ENCODE measurements around the gene CAPN10.
"Not testable (repeated sequence)": the region's sequence is repeated elsewhere in the genome, so short reads cannot be mapped to it uniquely, and the experiment has no call there.

CAPN10 gene

GRCh38 chr2:240586198-240586918 lies at the start of gene CAPN10:
Gene CAPN10 (plus strand): TSS chr2:240586734. CDS start chr2:240586912, 178 bp downstream.
- DNase-seq: peak; percentile 76

DNA sequence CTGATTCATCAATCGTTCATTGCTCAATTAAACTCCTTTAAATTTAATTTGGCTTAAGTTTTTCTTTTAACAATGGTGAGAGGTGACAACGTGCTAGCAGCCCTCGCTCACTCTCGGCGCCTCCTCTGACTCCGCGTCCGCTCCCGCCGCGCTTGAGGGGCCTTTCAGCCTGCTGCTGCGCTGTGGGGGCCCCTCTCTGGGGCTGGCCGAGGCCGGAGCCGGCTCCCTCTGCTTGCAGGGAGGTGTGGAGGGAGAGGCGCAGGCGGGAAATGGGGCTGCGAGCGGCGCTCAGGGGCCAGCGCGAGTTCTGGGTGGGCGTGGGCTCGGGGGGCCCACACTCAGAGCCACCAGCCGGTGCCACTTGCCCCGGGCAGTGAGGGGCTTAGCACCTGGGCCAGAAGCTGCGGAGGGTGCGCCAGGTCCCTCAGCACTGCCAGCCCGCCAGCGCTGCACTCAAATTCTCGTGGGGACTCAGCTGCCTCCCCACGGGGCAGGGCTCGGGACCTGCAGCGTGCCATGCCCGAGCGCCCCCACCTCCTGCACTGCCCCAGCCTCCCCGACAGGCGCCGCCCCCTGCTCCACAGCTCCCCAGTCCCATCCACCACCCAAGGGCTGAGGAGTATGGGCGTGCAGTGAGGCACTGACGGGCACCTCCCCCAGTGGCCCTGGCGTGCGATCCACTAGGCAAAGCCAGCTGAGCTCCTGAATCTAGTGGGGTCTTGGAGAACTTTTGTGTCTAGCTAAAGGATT lies 48.3 kb upstream of the CAPN10 start:
- no peak for DNase-seq

DNA sequence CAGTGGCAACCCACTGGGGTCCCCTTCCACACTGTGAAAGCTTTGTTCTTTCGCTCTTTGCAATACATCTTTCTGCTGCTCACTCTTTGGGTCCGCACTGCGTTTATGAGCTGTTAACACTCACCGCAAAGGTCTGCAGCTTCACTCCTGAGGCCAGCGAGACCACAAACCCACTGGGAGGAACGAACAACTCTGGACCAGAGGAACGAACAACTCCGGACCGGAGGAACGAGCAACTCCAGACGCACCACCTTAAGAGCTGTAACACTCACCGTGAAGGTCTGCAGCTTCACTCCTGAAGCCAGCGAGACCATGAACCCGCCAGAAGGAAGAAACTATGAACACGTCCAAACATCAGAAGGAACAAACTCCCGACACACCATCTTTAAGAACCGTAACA lies 47.4 kb upstream of the CAPN10 start:
- DNase-seq: not testable (repeated sequence)

GRCh38 chr2:240539906-240540305 lies 46.6 kb upstream of the CAPN10 start:
- no peak for DNase-seq

- no peak for DNase-seq
These were observed 35.2 kb upstream of the CAPN10 start for GRCh38 chr2:240551288-240551687.

GRCh38 chr2:240551811-240552210 lies 34.7 kb upstream of the CAPN10 start:
- no peak for DNase-seq

DNA sequence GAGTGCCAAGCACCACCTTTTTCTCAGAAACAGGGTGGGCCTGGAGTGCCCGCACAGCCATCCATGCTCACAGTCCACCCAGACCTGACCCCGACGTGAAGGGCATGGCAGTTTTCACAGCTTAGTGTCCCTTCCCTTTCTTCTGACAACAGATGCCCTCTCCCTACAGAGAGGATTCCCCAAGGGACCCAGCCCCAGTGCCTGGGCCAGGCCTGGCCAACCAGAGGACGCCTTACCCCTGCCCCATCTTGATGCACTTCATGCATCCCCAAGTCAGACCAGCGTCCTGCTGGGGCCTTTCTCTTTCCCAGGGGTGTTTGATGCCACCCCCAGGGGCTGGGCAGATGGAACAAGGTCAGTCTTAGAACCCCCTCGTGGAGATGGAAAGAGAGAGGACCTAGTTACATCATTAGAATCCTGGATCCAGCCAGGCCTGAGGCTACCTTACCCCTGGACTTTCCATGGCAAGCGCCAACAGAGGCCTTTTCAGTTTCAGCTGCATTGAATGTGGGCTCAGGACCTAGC lies 32.5 kb upstream of the CAPN10 start:
- DNase-seq: no peak

- DNase-seq: no peak
These were observed 31.6 kb upstream of the CAPN10 start for GRCh38 chr2:240554767-240555493.

DNA sequence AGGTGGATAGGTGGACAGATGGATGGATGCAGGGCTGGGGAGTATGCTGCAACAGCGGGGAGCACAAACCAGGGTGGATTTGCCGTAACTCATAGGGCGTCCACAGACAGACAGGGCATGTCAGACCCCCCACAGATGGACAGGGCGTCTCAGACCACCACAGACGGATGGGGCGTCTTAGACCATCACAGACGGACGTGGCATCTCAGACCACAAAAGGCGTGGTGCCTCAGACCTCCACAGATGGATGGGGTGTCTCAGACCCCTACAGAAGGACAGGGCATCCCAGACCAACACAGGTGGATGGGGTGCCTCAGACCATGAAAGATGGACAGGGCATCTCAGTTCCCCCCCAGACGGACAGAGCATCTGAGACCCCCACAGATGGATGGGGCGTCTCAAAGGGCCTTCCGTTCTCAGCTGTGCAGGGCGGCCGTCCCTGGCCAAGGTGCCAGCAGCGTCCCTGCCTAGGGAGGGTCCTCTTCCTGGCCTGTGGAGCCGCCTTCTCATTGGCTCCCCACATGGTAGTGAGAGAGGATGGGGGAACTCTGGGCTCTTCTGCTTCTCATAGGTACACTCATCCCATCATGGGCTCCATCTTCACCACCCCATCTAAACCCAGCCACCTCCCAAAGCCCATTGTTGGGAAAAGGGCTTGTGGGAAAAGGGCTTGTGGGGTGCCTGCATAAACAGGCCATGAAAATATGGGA lies 30.8 kb upstream of the CAPN10 start:
- no peak for DNase-seq

- peak; percentile 13 for DNase-seq
These were observed 29.9 kb upstream of the CAPN10 start for GRCh38 chr2:240556553-240557100.

DNA sequence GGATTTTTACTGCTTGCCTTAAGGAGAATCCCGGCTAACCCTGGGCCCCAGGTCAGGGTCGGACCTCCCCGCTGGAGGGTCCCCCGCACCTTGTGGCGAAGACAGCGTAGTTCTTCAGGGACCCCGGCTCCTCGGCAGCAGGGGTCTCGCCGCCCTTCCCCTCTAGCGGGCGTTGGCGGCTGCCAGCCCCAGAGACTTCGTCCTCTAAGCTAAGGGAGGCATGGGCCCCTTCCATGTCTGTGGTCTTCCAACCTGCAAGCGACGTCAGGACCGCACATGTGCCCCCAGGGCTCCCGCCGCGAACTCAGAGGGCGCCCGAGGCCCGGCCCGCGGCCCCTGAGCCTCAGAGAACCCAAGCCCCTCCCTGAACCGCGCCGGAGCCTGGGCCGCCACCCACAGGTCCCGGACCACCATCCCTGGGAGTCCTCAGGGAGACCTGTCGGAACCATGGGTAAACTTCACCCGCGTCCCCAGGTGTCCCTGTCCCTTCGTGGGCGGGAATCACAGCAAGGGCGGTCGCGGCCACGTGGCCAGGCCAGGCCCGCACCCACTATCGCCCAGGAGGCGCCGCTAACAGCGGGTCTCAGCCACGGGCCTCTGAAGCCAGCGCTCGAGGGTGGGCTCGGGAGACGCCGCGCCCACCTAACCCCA lies 29.3 kb upstream of the CAPN10 start:
- no peak for DNase-seq

GRCh38 chr2:240557808-240558207 lies 28.7 kb upstream of the CAPN10 start, which contains the start of gene ANKMY1:
Gene ANKMY1 (minus strand): TSS chr2:240557988. CDS start chr2:240557335, 653 bp downstream.
- DNase-seq: no peak

- DNase-seq: no peak
These were observed 28.2 kb upstream of the CAPN10 start for GRCh38 chr2:240558236-240558761.

- DNase-seq: no peak
These were observed 27.2 kb upstream of the CAPN10 start for GRCh38 chr2:240559286-240559685.

- DNase-seq: peak; percentile 58
These were observed 26.5 kb upstream of the CAPN10 start, which contains the start of gene DUSP28 for GRCh38 chr2:240560084-240560479. Gene DUSP28 (plus strand): TSS chr2:240560357. CDS start chr2:240560685, 328 bp downstream.

- DNase-seq: peak; percentile 97
These were observed 25.8 kb upstream of the CAPN10 start for GRCh38 chr2:240560480-240561324.

DNA sequence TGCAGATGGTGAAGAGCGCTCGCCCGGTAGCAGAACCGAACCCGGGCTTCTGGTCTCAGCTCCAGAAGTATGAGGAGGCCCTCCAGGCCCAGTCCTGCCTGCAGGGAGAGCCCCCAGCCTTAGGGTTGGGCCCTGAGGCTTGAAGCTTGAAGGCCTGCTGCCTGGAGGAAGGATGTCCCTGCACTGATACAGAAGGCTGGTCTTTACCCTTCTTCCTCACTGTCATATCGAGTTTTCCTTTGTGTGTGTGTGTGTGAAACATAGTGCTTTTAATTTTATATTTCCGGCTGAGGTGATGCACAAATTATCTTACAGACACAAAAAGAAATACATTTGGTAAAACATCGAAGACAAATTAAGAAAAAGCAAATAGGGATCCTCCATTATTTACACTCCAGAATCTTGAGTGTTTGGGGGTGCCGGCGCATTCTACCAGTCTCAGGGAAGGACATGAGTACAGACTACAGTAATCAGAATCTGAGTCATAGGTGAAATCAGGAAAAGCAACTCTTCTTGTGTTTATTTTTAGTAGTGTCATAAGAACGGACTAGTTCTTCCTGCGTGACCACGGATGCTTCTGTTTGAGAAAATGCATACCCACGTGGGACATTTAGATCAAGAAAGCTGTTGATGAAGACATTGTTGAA lies 25.1 kb upstream of the CAPN10 start:
- no peak for DNase-seq

GRCh38 chr2:240563231-240563630 lies 23.3 kb upstream of the CAPN10 start:
- not testable (repeated sequence) for DNase-seq

DNA sequence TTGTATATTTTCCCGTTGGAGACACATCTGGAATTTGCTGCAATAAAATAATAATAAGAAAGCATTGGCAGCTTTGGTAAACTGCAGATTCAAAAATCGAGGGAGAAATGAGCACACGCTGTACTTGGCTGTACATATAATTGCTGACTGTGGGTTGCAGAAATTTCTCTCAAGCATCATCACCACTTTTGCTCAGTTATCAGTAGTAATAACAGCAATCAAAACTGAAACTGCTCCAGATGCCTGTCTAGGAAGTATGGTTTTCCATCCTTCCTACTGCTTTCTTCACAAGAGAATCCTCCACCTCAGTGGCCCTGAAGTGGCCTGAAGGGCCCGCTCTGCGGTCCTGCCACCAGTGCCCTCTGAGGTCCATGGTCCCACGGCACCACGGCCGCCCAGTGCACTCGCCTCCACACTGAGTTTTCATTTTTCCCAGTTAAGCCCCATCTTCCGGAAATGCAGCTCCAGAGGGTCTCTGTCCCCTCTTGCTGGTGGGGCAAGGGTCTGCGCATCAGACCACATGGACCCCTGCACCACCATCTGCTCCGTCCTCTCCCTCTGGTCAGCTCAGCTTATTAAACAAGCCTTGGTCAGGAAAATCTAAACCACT lies 22.5 kb upstream of the CAPN10 start:
- no peak for DNase-seq

Data from NCI-H1694 (cell line).